HG03520 (cell line): ENCODE data around the gene TRPV4.

Experiments
- ATAC-seq: cut with Tn5 transposase; IDR thresholded peaks from one replicate; pipeline ENCODE4 v1.9.1; 2021; ENCODE audit warnings: mild to moderate bottlenecking, moderate library complexity; ENCODE audit not compliant: unreplicated experiment

TRPV4 gene

GRCh38 chr12:109781668-109782325 lies 51.4 kb downstream of the TRPV4 start:
- ATAC-seq, result no peak

- no peak for ATAC-seq
These were observed 53.8 kb downstream of the TRPV4 start for GRCh38 chr12:109779382-109779781.

GRCh38 chr12:109778684-109779083 lies 54.5 kb downstream of the TRPV4 start:
- ATAC-seq, result no peak

GRCh38 chr12:109777544-109777943 lies 55.7 kb downstream of the TRPV4 start:
- no peak for ATAC-seq

DNA sequence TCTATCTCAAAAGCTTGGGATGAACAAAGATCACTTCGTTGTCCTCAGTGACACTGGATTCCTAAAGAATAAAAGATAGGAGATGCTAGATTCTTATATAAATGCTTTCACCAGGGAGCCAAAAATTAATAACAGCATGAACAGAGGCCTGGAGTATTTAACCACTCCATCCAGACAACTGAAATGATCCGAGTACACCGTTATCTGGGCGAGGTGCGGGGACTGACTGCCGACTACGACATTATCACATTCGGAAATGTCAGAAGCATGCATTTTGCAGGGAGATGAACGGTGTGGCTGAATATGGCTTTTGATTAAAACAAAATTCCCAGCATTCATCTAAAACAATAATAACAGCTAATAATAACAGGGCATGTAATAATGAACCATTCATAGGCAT lies 56.6 kb downstream of the TRPV4 start:
- no peak for ATAC-seq

DNA sequence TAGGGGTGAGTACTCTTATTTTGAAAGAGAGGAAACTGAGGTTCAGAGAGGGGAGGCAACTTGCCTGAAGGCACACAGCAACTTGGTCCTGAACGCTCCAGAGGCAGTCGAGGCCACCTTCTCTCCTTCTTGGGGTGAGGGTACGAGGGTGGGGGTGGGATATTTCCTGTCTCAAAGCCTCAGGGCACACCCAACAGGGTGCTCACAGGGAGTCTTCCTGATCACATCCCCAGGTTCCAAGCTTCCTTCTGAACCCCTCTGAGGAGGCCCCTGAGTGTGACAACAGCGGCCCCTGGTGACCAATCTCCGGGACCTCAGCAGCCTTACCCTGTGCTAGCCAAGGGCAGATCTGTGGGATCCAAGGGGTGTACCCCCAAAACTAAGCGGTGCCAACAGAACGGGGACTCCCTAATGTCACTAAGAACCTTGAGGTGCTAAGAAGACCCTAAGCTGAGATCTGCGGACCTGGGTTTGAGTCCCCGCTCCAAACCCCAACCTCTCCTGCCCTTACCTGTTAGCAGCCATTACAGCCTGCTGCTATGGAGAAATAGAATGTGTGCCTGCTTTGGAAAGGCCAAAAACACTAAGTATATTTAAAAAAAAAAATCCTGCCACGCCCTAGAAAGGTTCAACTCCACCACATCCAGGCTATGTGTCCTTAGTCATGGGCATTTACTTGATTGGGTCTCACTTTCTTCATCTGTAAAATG lies 57.9 kb downstream of the TRPV4 start:
- no peak for ATAC-seq

- no peak for ATAC-seq
These were observed 59.7 kb downstream of the TRPV4 start for GRCh38 chr12:109773384-109774011.

DNA sequence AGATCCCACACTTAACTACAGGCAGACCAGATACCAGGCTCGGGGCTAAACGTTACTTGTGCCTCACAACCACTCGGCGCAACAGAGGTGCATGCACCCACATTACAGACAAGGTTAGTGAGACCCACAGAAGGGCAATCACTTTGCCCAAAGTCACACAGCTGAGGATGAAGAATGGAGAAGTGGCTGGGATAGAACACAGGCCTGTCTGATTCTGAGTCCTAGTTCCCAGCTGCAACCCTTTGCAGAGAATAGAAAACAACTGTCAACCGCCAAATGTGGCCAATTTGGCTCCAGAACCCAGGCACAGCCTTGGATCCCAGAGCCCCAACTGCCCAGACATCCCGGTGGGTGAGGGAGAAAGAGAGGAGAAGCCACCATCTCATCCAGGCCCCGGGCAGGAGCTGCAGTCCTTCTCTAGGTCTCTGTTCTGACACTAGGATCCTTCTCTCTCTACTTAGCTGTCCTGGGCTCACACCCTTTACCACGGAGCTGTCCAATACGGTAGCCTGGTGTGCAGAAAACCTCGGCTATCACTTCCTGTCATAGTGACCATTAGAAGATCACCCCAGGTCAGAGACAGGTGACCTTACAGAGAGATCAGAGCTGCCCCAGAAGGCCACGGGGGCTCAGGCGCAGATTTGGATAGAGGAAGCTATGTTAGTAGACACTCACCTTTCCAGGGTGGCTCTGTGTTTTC lies 60.4 kb downstream of the TRPV4 start:
- ATAC-seq, result no peak

GRCh38 chr12:109771746-109772621 lies 61.2 kb downstream of the TRPV4 start:
- no peak for ATAC-seq

- ATAC-seq, result no peak
These were observed 62.1 kb downstream of the TRPV4 start for GRCh38 chr12:109770861-109771670.

DNA sequence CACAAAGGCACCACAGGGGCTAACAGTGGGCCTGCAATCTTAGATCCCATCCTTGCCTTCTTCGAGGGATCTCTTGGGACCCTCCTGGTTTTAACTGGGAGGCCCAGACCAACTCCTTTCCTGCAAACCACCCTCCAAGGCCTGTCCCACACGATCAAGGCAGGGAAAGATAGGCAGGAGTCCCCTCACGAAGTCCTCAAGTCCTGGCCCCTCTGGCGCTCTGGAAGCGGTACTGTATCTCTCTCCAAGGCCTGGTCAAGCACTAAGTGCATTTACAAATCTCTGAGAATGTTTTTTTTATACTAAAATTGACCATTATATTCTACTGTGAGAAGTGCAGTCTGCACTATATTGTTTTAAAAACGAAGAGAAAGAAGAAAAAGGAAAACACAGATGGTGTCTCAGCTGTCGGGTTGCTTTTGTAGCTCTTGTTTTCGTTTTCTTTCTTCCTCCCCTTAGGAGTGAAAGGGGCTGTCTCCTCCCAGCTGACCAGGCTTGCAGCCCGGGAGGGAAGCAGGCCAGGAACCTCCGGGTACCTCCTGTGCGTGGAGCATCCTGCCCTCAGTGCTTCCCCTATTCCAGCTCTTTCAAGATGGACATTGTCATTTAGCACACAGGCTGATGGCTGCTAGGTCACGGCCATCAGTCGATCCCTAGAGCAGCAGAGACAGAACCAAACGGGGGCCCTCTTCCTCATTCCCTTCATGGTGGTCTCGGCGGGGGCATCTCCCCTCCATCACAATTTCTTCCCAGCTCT lies 62.9 kb downstream of the TRPV4 start:
- no peak for ATAC-seq

- ATAC-seq, result no peak
These were observed 64.1 kb downstream of the TRPV4 start for GRCh38 chr12:109768901-109769670.

- no peak for ATAC-seq
These were observed 65.0 kb downstream of the TRPV4 start for GRCh38 chr12:109767991-109768900.

GRCh38 chr12:109767456-109767855 lies 65.7 kb downstream of the TRPV4 start:
- ATAC-seq, result no peak

- no peak for ATAC-seq
These were observed 66.9 kb downstream of the TRPV4 start for GRCh38 chr12:109766251-109766778.

- no peak for ATAC-seq
These were observed 67.8 kb downstream of the TRPV4 start for GRCh38 chr12:109765446-109765810.
